Body of pancreas (tissue), 4 donors: Measurements from ENCODE around the gene MPC1L. TPM values are rescaled to one million over a fixed set of nuclear protein-coding genes. Genes with fewer than 3 reads are reported as not detected.

Source experiments
- ATAC-seq: fragments of 150-250 bp; one replicate; pipeline ENCODE4 v1.9.1; 2016
- DNase-seq, 4 donors: peaks; one replicate each; pipeline ENCODE4 v3.0.0-alpha.2; 2019
- H3K27ac ChIP-seq, 4 donors: fragments of 200-600 bp; sonication (generic); 1 replicate in 3 of 4; 2 replicates in 1 of 4; pipeline versions ENCODE4 v1.5.1 to v1.6.1; 2016 to 2019; ENCODE audit warnings: mild to moderate bottlenecking in 1 of 4, mixed read lengths in 1 of 4, moderate library complexity in 1 of 4
- H3K27me3 ChIP-seq, 2 donors: fragments of 200-600 bp; sonication (generic); one replicate each; pipeline ENCODE4 v1.6.0; 2016; ENCODE audit warnings: mild to moderate bottlenecking in 1 of 2
- H3K36me3 ChIP-seq, 2 donors: fragments of 200-600 bp; sonication (generic); replicated peaks in 1 of 2; 2 replicates each; pipeline ENCODE4 v1.5.1; 2016; ENCODE audit warnings: low read depth in 2 of 2; ENCODE audit not compliant: insufficient read depth in 1 of 2
- H3K4me1 ChIP-seq: fragments of 200-600 bp; sonication (generic); one replicate; pipeline ENCODE4 v1.6.0; 2016
- H3K4me3 ChIP-seq, 2 donors: fragments of 200-600 bp; sonication (generic); 1 replicate in 1 of 2; 2 replicates in 1 of 2; pipeline ENCODE4 v1.5.1; 2016 to 2019
- H3K9me3 ChIP-seq, 3 donors: fragments of 200-600 bp; sonication (generic); 1 replicate in 2 of 3; 2 replicates in 1 of 3; pipeline ENCODE4 v1.5.1; 2016
- CTCF ChIP-seq, 7 experiments: fragments of 450-650 bp in 4 of 7; fragments of 200-600 bp in 3 of 7; sonication (generic) in 3 of 7; IDR thresholded peaks; one replicate each; pipeline ENCODE4 v1.5.1; 2016 to 2019; ENCODE audit warnings: antibody characterized with exemption in 7 of 7
- POLR2A ChIP-seq, 3 donors: fragments of 450-650 bp; IDR thresholded peaks; one replicate each; pipeline ENCODE4 v1.6.1; 2016; ENCODE audit warnings: antibody characterized with exemption in 3 of 3, mild to moderate bottlenecking in 2 of 3
- WGBS, 2 donors: methylation state at CpG; one replicate each; pipeline ENCODE4 v1.1.5; 2017; 5-methylcytosine and 5-hydroxymethylcytosine counted together
- intact Hi-C: fragments of 100-400 bp; cut with DNase I; formaldehyde crosslinking; loops from one replicate; pipeline ENCODE4 v1.15.1; 2023
- total RNA-seq, 2 donors: library from RNA; depleted of rRNA; stranded (reverse); fragments of >200 nt; gene quantifications; one replicate each; pipeline ENCODE4 v1.1.0, GENCODE V29; 2016

The MPC1L gene
- total RNA-seq, 2 donors from 2014 or later: not detected

GRCh38 chrX:40644821-40645358 lies 21.7 kb downstream of the MPC1L start:
- H3K27me3 ChIP-seq: no peaks in the 10 kb centered on the region
- H3K4me3 ChIP-seq: no peak overlapping the region
- no peaks in the 10 kb centered on the region for H3K9me3 ChIP-seq
- H3K4me1 ChIP-seq: peaks cover 21% of the 10 kb centered on the region
- intact Hi-C loops: no loop called here
- no peak for TF ChIP-seq CTCF (IDR thresholded peaks at IDR 0.05)
- TF ChIP-seq POLR2A (IDR thresholded peaks at IDR 0.05): peak in 1 of 3 donors; percentile 26
- DNase-seq: peak; percentile 26 to 69 (median 55)
- WGBS, 2 donors: 3 to 15% methylated on average over 4 of the region's 4 CpGs
- peak overlapping the region in 3 of 4 donors; percentile 55 to 85 (median 74) for H3K27ac ChIP-seq
- no peaks in the 10 kb centered on the region for H3K36me3 ChIP-seq
- peak; percentile 36 for ATAC-seq

DNA sequence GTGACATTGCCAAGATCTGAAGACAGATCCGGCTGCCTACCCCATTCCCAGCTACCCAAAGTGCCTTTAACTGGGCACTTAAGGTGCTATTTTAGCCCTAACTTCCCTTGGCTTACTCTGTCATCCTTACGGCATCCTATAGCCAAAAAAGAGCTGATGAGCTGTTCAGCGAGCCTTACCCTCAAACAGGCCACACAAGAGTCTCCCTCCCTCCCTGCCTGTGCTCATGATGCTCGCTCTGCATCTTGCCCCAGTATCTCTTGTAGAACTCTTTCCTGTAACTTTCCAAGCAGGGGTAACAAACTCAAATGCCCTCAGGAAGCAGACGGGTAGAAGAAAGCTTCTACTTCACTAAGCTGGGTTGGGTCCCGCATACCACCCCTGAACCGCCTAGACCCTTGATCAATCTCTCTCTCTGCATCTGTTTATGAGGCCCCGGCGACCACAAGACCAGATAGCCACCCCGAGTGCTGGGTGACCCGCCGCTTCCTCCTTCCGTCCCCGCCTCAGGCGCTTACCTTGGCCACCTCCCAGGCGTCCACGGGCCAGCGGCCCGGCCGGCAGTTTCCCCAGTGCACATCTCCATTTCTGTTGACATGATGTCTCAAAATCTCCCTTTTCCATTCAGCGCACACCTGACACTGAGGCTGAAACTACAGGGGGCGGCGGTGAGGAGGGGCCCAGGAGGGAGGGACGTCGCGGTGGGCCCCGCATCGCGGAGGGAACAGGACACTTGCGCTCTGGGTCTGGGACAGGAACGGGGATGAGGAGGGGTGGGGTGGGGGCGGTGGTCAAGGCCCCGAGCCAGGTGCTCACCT lies 23.5 kb downstream of the MPC1L start:
- 0 to 1% methylated on average over 1 to 30 of the region's 33 CpGs for WGBS, 2 donors
- intact Hi-C loops: no loop called here
- H3K4me1 ChIP-seq: peaks cover 21% of the 10 kb centered on the region
- peak overlapping the region; percentile 72 to 89 (median 81) for H3K27ac ChIP-seq
- no peaks in the 10 kb centered on the region for H3K27me3 ChIP-seq
- H3K9me3 ChIP-seq: no peaks in the 10 kb centered on the region
- H3K4me3 ChIP-seq: peak overlapping the region; percentile 52 to 75
- peak; percentile 55 for ATAC-seq
- TF ChIP-seq CTCF (IDR thresholded peaks at IDR 0.05) (no peak), POLR2A (IDR thresholded peaks at IDR 0.05) (no peak)
- H3K36me3 ChIP-seq: no peaks in the 10 kb centered on the region
- DNase-seq: peak; percentile 44 to 65 (median 54)

DNA sequence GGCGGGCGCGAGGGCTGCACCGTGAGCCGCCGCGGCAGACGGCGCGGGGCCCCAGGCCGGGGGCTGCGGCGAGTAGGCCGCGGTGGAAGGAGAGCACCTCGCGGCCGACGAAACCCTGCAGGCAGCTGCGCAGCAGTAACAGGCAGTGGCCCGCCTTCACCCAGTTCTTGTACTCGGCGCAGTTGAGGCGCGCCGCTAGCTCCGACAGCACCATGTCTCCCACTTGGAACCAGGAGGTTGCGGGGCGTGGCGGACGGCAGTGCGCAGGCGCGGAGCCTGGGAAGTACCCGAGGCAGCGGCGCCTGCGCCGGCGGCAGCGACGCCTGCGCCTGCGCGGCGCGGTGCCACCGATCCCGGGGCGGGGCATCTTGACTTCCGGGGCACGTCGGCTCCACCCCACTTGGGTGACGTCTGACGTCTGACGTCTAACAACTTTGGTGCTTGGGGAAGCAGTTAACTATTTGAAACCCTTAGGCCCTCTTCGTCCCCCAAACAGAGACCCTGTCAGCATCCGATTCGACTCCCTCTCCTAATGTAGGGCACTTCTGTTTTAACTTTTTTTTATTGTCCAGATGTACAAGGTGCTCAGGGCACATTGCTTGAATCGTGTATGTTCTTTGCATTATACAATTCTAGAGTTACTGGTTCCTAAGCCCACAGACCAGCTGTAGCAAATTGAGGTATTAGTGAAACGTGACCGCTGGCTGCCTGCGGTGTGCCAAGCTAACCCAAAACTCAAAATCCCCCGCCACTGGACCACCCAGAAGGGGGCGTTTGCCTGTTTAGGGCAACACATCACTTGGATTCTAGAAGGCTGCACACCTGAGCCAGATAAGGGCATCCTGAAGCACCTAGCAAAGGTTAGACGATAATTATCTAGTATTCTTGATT lies 24.3 kb downstream of the MPC1L start, which contains the start of gene CXorf38:
Gene CXorf38, minus strand, starts transcription at position 255 of the 891 bp plus-strand sequence. Its CDS starts 41 bp downstream, at position 214.
- WGBS, 2 donors: 0 to 1% methylated on average over 3 to 38 of the region's 66 CpGs
- no peaks in the 10 kb centered on the region for H3K9me3 ChIP-seq
- peak; percentile 92 for ATAC-seq

More for the DNA sequence above, 24.3 kb downstream of the MPC1L start, which contains the start of gene CXorf38:
- H3K27ac ChIP-seq: peak within 1 kb of the TSS; percentile 72 to 89 (median 81)
- peak; percentile 91 to 96 (median 94) for DNase-seq
- H3K4me1 ChIP-seq: peaks cover 21% of the 10 kb centered on the region
- no peaks in the 10 kb centered on the region for H3K36me3 ChIP-seq
- H3K4me3 ChIP-seq: peak within 1 kb of the TSS; percentile 52 to 75
- no peaks in the 10 kb centered on the region for H3K27me3 ChIP-seq
- intact Hi-C loops: no loop called here
- TF ChIP-seq POLR2A (IDR thresholded peaks at IDR 0.05) (peak in 2 of 3 donors; percentile 49 to 59), CTCF (IDR thresholded peaks at IDR 0.05) (no peak)
